ENCODE data around the gene MTMR1.

MTMR1 gene

DNA sequence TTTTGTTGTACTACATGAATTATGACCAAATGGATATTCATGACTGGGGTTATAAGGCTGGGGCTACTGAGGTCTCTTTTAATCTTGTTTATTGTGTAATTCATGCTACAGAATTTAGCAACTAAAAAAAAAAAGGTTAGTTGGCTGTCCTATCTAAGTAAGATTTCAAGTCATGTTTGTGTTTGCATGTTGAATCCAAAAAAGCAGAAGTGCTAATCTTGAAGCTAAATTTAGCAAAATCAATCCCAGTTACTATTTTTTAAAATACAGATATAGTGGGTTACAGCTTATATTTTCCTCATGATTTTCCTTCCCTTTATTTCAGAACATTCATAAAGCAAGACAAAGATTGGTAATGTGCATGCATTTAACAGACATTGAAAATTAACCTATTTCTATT, 19.4 kb downstream of the MTMR1 start:
- DNase-seq: no peak
- H3K4me1 ChIP-seq (ENCODE audit: control insufficient read depth, insufficient read depth, low read length, poor library complexity, severe bottlenecking): no peaks in the 10 kb centered on the region
- H3K4me3 ChIP-seq (ENCODE audit: insufficient read depth, low read depth, low read length, poor library complexity, severe bottlenecking): no peak overlapping the region
- H3K36me3 ChIP-seq (ENCODE audit: control insufficient read depth, insufficient read depth, low read length): no peaks in the 10 kb centered on the region
- H3K27ac ChIP-seq (ENCODE audit: insufficient read depth, low read length, poor library complexity, severe bottlenecking): no peak overlapping the region
- no peaks in the 10 kb centered on the region for H3K27me3 ChIP-seq (replicated peaks; ENCODE audit: control insufficient read depth, insufficient read depth, low read length, poor library complexity, severe bottlenecking)
- H3K9me3 ChIP-seq (ENCODE audit: control insufficient read depth, low read length): no peaks in the 10 kb centered on the region

DNA sequence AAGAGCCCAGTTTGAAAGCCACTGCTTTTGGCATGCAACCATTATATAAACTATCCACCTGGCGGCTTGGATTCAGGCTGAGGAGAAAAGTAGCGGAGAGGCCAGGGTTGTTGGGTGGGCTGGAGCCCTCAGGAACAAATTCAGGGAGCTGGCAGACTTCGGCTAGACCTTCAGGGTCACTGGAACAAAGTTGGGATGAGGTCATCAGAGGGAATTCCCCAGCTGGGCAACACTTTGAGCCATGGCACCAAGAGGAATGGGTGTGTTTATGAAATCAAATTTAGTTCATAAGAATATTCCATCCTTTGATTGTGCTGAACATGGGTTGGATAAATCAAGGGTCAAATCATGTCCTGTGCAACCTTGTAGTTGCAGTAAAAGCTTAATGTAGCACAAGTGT, 22.0 kb downstream of the MTMR1 start:
- H3K36me3 ChIP-seq (ENCODE audit: control insufficient read depth, insufficient read depth, low read length): no peaks in the 10 kb centered on the region
- no peaks in the 10 kb centered on the region for H3K27me3 ChIP-seq (replicated peaks; ENCODE audit: control insufficient read depth, insufficient read depth, low read length, poor library complexity, severe bottlenecking)
- DNase-seq: no peak
- H3K9me3 ChIP-seq (ENCODE audit: control insufficient read depth, low read length): no peaks in the 10 kb centered on the region
- H3K4me3 ChIP-seq (ENCODE audit: insufficient read depth, low read depth, low read length, poor library complexity, severe bottlenecking): no peak overlapping the region
- no peaks in the 10 kb centered on the region for H3K4me1 ChIP-seq (ENCODE audit: control insufficient read depth, insufficient read depth, low read length, poor library complexity, severe bottlenecking)
- no peak overlapping the region for H3K27ac ChIP-seq (ENCODE audit: insufficient read depth, low read length, poor library complexity, severe bottlenecking)

DNA sequence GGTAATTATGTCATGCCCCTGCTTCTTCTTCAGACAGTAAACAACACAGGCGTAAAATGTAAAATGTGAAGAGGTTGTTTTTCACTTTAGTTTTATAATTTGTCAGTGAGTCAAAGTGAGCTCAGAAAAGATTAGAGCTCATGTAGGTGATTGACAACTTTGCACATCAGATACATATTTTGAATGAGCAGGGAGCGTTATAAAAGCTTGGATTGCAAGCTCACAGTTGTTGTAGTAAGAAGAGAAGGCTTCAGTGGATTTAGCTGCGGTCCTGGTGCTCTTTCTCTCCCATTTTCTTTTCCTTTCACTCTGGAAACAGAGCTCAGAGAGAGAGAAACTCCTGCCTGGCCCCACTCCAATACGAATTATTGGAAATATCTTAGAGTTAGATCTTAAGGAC, 26.4 kb downstream of the MTMR1 start:
- H3K27ac ChIP-seq (ENCODE audit: insufficient read depth, low read length, poor library complexity, severe bottlenecking): no peak overlapping the region
- H3K4me1 ChIP-seq (ENCODE audit: control insufficient read depth, insufficient read depth, low read length, poor library complexity, severe bottlenecking): no peaks in the 10 kb centered on the region
- no peaks in the 10 kb centered on the region for H3K36me3 ChIP-seq (ENCODE audit: control insufficient read depth, insufficient read depth, low read length)

DNA sequence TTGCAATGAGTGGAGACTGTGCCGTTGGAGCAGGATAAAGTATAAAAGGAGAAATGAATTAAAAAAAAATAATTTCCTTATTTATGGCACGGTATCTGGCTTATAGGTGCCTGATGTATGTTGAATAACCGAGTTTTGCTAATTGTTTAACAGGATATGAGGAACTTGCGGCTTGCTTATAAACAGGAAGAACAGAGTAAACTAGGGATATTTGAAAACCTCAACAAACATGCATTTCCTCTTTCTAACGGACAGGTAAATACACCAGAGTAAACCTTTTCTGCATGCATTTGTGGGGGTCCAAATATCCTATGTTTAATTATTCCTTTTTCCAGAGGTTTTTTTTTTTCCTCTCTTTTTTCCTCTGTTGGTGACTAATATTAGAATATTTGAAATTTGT, 36.8 kb downstream of the MTMR1 start:
- H3K4me1 ChIP-seq (ENCODE audit: control insufficient read depth, insufficient read depth, low read length, poor library complexity, severe bottlenecking): no peaks in the 10 kb centered on the region
- no peak overlapping the region for H3K4me3 ChIP-seq (ENCODE audit: insufficient read depth, low read depth, low read length, poor library complexity, severe bottlenecking)
- no peaks in the 10 kb centered on the region for H3K9me3 ChIP-seq (ENCODE audit: control insufficient read depth, low read length)
- H3K27me3 ChIP-seq (replicated peaks; ENCODE audit: control insufficient read depth, insufficient read depth, low read length, poor library complexity, severe bottlenecking): no peaks in the 10 kb centered on the region
- no peak for DNase-seq
- H3K36me3 ChIP-seq (ENCODE audit: control insufficient read depth, insufficient read depth, low read length): peaks cover 25% of the 10 kb centered on the region
- H3K27ac ChIP-seq (ENCODE audit: insufficient read depth, low read length, poor library complexity, severe bottlenecking): no peak overlapping the region

More for the DNA sequence above, 26.4 kb downstream of the MTMR1 start:
- DNase-seq: no peak
- Histone ChIP-seq H3K9me3 (ENCODE audit: control insufficient read depth, low read length) (no peaks in the 10 kb centered on the region), H3K27me3 (replicated peaks; ENCODE audit: control insufficient read depth, insufficient read depth, low read length, poor library complexity, severe bottlenecking) (no peaks in the 10 kb centered on the region), H3K4me3 (ENCODE audit: insufficient read depth, low read depth, low read length, poor library complexity, severe bottlenecking) (no peak overlapping the region)

DNA sequence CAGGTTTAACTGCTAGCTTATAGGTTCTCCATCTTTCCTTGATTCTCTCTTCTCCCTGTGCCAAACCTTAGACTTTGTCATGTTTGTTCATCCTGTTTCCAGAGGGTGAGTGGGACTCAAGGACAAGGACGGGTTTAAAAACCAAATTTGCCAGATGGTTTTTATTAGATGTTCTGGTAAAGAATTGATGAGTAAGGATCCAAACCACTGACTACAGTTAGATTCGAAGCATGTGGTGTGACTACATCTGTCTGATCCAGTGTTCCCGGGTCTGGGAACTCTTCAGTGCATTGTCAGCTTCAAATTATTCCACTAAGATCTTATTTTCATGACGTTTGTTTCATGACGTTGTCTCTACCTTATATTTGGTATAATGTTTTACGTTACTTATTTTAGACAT, 37.5 kb downstream of the MTMR1 start:
- H3K9me3 ChIP-seq (ENCODE audit: control insufficient read depth, low read length): no peaks in the 10 kb centered on the region
- DNase-seq: no peak
- no peaks in the 10 kb centered on the region for H3K4me1 ChIP-seq (ENCODE audit: control insufficient read depth, insufficient read depth, low read length, poor library complexity, severe bottlenecking)
- no peak overlapping the region for H3K27ac ChIP-seq (ENCODE audit: insufficient read depth, low read length, poor library complexity, severe bottlenecking)
- H3K36me3 ChIP-seq (ENCODE audit: control insufficient read depth, insufficient read depth, low read length): peaks cover 25% of the 10 kb centered on the region
- H3K27me3 ChIP-seq (replicated peaks; ENCODE audit: control insufficient read depth, insufficient read depth, low read length, poor library complexity, severe bottlenecking): no peaks in the 10 kb centered on the region
- no peak overlapping the region for H3K4me3 ChIP-seq (ENCODE audit: insufficient read depth, low read depth, low read length, poor library complexity, severe bottlenecking)

DNA sequence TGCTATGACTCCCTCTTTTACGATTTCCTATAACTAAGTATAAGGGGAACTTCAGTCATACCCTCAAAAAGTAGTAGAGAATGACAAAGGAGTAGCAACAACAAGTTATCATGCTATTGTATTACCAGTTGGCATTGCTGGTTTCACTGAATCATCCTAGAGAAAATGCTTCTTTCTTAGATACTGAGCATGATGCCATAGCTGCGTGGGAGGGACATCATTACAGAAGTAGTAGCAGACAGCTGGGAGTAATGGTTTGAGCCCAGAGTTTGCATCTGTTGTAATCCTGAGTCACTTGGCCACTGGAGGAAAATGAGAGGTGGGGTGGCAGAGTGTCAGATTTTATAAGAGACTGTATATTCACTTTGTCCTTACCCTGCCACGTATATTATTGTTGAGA, 38.6 kb downstream of the MTMR1 start:
- Histone ChIP-seq H3K36me3 (ENCODE audit: control insufficient read depth, insufficient read depth, low read length) (peaks cover 25% of the 10 kb centered on the region), H3K4me3 (ENCODE audit: insufficient read depth, low read depth, low read length, poor library complexity, severe bottlenecking) (no peak overlapping the region), H3K9me3 (ENCODE audit: control insufficient read depth, low read length) (no peaks in the 10 kb centered on the region), H3K27me3 (replicated peaks; ENCODE audit: control insufficient read depth, insufficient read depth, low read length, poor library complexity, severe bottlenecking) (no peaks in the 10 kb centered on the region), H3K4me1 (ENCODE audit: control insufficient read depth, insufficient read depth, low read length, poor library complexity, severe bottlenecking) (no peaks in the 10 kb centered on the region), H3K27ac (ENCODE audit: insufficient read depth, low read length, poor library complexity, severe bottlenecking) (no peak overlapping the region)
- DNase-seq: no peak

DNA sequence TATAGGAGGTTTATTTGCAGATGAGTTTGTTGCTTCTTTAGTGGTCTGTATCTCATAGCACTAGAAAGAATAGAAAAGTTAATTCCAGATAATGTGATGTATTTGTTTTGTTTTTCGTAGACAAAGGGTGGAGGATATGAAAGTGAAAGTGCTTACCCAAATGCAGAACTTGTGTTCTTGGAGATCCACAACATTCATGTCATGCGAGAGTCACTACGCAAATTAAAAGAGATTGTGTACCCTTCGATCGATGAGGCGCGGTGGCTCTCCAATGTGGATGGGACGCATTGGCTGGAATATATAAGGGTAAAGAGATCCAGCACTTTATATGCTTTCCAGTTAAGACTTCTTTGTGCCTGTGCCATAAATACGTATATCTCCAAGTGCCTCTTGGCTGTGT, 43.3 kb downstream of the MTMR1 start:
- no peaks in the 10 kb centered on the region for H3K27me3 ChIP-seq (replicated peaks; ENCODE audit: control insufficient read depth, insufficient read depth, low read length, poor library complexity, severe bottlenecking)
- H3K4me1 ChIP-seq (ENCODE audit: control insufficient read depth, insufficient read depth, low read length, poor library complexity, severe bottlenecking): no peaks in the 10 kb centered on the region
- H3K4me3 ChIP-seq (ENCODE audit: insufficient read depth, low read depth, low read length, poor library complexity, severe bottlenecking): no peak overlapping the region
- no peak overlapping the region for H3K27ac ChIP-seq (ENCODE audit: insufficient read depth, low read length, poor library complexity, severe bottlenecking)
- no peak for DNase-seq
- no peaks in the 10 kb centered on the region for H3K9me3 ChIP-seq (ENCODE audit: control insufficient read depth, low read length)
- H3K36me3 ChIP-seq (ENCODE audit: control insufficient read depth, insufficient read depth, low read length): peaks cover 43% of the 10 kb centered on the region

DNA sequence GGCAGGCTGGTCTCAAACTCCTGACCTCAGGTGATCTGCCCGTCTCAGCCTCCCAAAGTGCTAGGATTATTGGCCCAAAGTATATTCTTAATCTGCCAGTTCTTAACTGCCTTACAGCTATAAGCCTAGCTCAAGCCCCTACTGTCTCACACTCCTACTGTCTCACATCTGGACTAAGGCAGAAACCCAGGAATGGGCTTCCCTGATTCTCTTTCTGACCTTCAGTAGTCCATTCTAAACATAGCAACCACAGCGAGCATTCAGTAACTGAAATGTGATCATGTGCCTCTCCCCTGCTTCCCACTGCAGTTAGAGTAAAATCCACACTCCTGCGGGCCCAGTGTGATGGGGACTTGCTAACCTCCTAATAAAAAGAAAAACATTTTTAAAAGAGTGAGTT, 58.9 kb downstream of the MTMR1 start:
- Histone ChIP-seq H3K27me3 (replicated peaks; ENCODE audit: control insufficient read depth, insufficient read depth, low read length, poor library complexity, severe bottlenecking) (no peaks in the 10 kb centered on the region), H3K27ac (ENCODE audit: insufficient read depth, low read length, poor library complexity, severe bottlenecking) (no peak overlapping the region), H3K36me3 (ENCODE audit: control insufficient read depth, insufficient read depth, low read length) (peaks cover 18% of the 10 kb centered on the region), H3K9me3 (ENCODE audit: control insufficient read depth, low read length) (no peaks in the 10 kb centered on the region), H3K4me1 (ENCODE audit: control insufficient read depth, insufficient read depth, low read length, poor library complexity, severe bottlenecking) (no peaks in the 10 kb centered on the region), H3K4me3 (ENCODE audit: insufficient read depth, low read depth, low read length, poor library complexity, severe bottlenecking) (no peak overlapping the region)
- DNase-seq: no peak

DNA sequence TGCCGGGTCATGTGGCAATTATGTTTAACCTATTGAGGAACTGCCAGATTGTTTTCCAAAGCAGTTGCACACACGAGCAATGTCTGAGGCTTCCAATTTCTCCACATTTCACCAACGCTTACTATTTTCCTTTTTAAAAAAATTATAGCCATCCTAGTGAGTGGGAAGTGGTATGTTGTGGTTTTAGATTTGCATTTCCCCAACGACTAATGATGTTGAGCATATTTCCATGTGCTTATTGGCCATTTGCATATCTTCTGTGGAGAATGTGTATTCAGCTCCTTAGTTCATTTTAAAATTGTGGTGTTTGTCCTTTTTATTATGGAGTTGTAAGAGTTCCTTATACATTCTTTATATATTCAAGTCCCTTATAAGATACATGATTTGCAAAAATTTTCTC, 60.2 kb downstream of the MTMR1 start:
- H3K9me3 ChIP-seq (ENCODE audit: control insufficient read depth, low read length): no peaks in the 10 kb centered on the region
- peaks cover 25% of the 10 kb centered on the region for H3K36me3 ChIP-seq (ENCODE audit: control insufficient read depth, insufficient read depth, low read length)
- no peaks in the 10 kb centered on the region for H3K4me1 ChIP-seq (ENCODE audit: control insufficient read depth, insufficient read depth, low read length, poor library complexity, severe bottlenecking)
- DNase-seq: no peak
- H3K27me3 ChIP-seq (replicated peaks; ENCODE audit: control insufficient read depth, insufficient read depth, low read length, poor library complexity, severe bottlenecking): no peaks in the 10 kb centered on the region
- no peak overlapping the region for H3K27ac ChIP-seq (ENCODE audit: insufficient read depth, low read length, poor library complexity, severe bottlenecking)
- no peak overlapping the region for H3K4me3 ChIP-seq (ENCODE audit: insufficient read depth, low read depth, low read length, poor library complexity, severe bottlenecking)

DNA sequence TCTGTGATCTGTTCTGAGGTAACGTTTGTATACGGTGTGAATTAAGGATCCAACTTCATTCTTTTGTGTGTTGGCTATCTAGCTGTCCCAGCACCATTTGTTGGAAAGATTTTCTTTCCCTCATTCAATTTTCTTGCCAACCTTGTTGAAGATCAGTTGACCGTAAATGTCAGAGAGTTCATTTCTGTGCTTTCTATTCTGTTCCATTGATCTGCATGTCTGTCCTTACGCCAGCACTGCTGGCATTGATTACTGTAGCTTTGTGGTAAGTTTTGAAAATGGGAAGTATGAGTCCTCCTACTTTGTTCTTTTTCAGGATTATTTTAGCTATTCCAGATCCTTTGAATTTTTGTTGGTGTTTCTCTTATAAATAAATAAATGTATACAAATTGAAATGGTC, 60.8 kb downstream of the MTMR1 start:
- peaks cover 22% of the 10 kb centered on the region for H3K36me3 ChIP-seq (ENCODE audit: control insufficient read depth, insufficient read depth, low read length)
- no peaks in the 10 kb centered on the region for H3K9me3 ChIP-seq (ENCODE audit: control insufficient read depth, low read length)
- no peak overlapping the region for H3K4me3 ChIP-seq (ENCODE audit: insufficient read depth, low read depth, low read length, poor library complexity, severe bottlenecking)
- DNase-seq: no peak
- H3K27ac ChIP-seq (ENCODE audit: insufficient read depth, low read length, poor library complexity, severe bottlenecking): no peak overlapping the region
- H3K4me1 ChIP-seq (ENCODE audit: control insufficient read depth, insufficient read depth, low read length, poor library complexity, severe bottlenecking): no peaks in the 10 kb centered on the region
- H3K27me3 ChIP-seq (replicated peaks; ENCODE audit: control insufficient read depth, insufficient read depth, low read length, poor library complexity, severe bottlenecking): no peaks in the 10 kb centered on the region

DNA sequence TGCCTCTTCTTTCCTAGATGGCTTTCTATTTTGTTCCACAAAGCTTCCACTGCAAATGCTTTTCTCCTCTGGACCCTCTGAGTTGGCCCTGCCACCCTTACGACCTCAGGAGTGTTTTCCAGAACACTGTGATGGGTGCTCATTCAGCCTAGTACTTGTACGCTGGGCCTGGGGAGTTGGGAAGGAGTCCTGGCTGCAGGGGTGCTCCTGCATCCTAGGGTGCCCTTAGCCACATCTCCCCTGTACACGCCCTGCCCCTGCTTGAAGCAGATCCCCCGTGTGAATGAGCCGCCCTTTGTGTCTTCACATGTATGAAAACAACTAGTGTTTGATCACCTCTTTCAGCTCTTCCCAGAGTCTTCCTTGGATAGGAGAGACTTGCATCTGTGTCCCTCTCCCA, 64.2 kb downstream of the MTMR1 start:
- Histone ChIP-seq H3K27me3 (replicated peaks; ENCODE audit: control insufficient read depth, insufficient read depth, low read length, poor library complexity, severe bottlenecking) (no peaks in the 10 kb centered on the region), H3K36me3 (ENCODE audit: control insufficient read depth, insufficient read depth, low read length) (peaks cover 12% of the 10 kb centered on the region), H3K4me3 (ENCODE audit: insufficient read depth, low read depth, low read length, poor library complexity, severe bottlenecking) (no peak overlapping the region), H3K9me3 (ENCODE audit: control insufficient read depth, low read length) (no peaks in the 10 kb centered on the region), H3K4me1 (ENCODE audit: control insufficient read depth, insufficient read depth, low read length, poor library complexity, severe bottlenecking) (no peaks in the 10 kb centered on the region), H3K27ac (ENCODE audit: insufficient read depth, low read length, poor library complexity, severe bottlenecking) (no peak overlapping the region)
- DNase-seq: no peak
